Ramos (cell line): Measurements from ENCODE around the gene CABP4.

Source experiments
- in situ Hi-C: fragments of 300-500 bp; cut with MboI; formaldehyde crosslinking; loops from one replicate; pipeline ENCODE4 v1.14.3; 2022; ENCODE audit warnings: low sequenced_read_pairs; ENCODE audit not compliant: unreplicated experiment

CABP4 gene

GRCh38 chr11:67504005-67504949 is 49.1 kb downstream of the CABP4 start:
- in situ Hi-C loops = no loop called here

GRCh38 chr11:67504950-67505581 is 49.9 kb downstream of the CABP4 start, which contains the start of gene PITPNM1:
PITPNM1 (minus strand) TSS chr11:67505363; CDS start chr11:67504180, 1,183 bp downstream.
- in situ Hi-C loops = no loop called here

GRCh38 chr11:67505605-67506396 is 50.6 kb downstream of the CABP4 start:
- in situ Hi-C loops = no loop called here

- in situ Hi-C loops = no loop called here
These were observed 51.4 kb downstream of the CABP4 start for GRCh38 chr11:67506426-67507051.

- in situ Hi-C loops = no loop called here
These were observed 52.2 kb downstream of the CABP4 start for GRCh38 chr11:67507242-67507863.

GRCh38 chr11:67507864-67508485 is 52.8 kb downstream of the CABP4 start, which contains the start of gene CDK2AP2:
CDK2AP2 (minus strand) TSS chr11:67508162; CDS start chr11:67508082, 80 bp downstream.
- in situ Hi-C loops = no loop called here

- in situ Hi-C loops = no loop called here
These were observed 53.5 kb downstream of the CABP4 start for GRCh38 chr11:67508486-67509121.

GRCh38 chr11:67510023-67510345 is 54.8 kb downstream of the CABP4 start:
- in situ Hi-C loops = no loop called here
